ENCODE data around the gene CENPP. TPM values are rescaled to one million over a fixed set of nuclear protein-coding genes. Genes with fewer than 3 reads are reported as not detected.

Gene CENPP
- 1 to 10 TPM; 5.5 to 6.3 TPM for total RNA-seq

GRCh38 chr9:92325269-92325990 is at the start of gene CENPP, which contains the start of gene NOL8:
Gene CENPP, plus strand, starts transcription at chr9:92325953.
Gene NOL8, minus strand, starts transcription at chr9:92325350. Its CDS starts 1,189 bp downstream, at chr9:92324161.

GRCh38 chr9:92293452-92294296 is 32.1 kb upstream of the CENPP start, which contains the start of gene IARS1:
Gene IARS1, minus strand, starts transcription at chr9:92293697. Its CDS starts 4,278 bp downstream, at chr9:92289419.

DNA sequence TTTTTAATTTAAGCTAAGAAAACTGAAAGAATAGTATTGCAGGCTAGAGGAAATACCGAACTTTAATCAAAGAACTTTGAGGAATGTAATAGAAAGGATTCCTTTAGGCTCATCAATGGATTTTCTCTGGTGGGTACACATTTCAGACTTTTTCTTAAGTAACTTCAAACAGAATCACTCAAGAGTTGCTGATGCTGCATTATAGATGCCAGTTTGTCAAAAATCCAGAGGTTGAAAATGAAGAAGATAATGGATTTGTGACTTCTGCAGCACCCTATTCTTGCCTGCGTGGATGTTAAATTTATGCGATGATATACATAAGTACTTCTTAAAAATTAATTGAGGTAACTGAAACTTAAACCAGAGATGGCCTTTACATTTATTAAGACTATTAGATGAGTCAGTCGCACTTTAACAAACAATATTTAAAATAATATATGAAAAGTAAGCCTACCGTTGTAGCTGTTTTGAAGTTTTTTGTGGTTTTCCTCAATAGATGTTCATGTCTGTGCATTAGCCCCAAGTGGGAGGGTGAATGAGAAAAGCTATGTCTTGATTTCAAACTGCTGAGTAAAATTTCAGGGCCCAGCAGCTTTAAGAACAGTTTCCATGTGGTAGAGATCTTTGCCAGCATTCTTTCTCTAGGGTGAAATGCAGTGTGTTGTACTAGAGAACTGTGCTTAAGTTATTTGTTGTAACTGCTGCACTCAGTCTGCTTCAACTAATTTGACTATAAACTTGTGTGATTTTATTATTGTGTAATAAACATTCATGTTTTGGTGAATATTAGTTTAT is 78.5 kb downstream of the CENPP start, which contains the start of gene OGN:
Gene OGN (minus strand): TSS at position 537 of the 795 bp plus-strand sequence. CDS start 1,171 bp downstream, outside the sequence.

DNA sequence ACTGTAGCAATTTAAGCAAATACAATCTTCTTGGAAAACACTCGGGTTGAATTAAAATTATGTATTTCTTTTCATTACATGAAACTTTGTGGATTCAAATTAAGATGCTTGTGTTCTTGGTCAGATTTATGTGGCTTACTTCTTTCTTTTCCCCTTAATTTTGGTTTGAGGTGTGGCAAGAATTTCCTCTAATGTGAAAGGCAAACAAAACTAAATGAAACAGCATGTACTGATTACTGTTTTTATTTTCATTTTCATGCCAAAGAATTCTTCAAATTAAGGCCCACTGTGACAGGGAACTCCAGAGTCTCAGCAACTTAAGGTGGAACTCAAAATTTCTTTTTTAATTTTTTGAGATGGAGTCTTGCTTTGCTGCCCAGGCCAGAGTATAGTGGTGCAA is 98.6 kb downstream of the CENPP start, which contains the start of gene OMD:
Gene OMD (minus strand): TSS at position 132 of the 400 bp plus-strand sequence. CDS start 6,913 bp downstream, outside the sequence.

DNA sequence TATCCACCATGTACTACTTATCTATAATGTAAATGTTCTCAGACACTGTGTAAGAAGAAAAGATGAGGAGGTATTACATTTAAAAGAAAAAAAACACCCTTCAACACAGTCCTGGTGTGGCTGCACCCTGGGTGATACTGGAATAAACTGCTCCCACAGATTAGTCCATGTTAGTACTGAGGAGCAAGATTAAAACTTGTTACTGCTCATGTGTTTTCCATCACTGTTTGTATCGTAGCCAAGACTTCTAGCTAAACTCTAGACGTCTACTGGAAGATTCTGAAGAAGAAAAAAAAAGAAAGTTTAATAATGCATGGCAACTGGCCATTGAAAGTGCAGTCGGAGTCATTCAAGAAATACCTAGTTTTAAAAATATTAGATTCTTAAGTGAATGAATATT is 156.6 kb downstream of the CENPP start, which contains the start of gene ASPN:
Gene ASPN (minus strand): TSS at position 178 of the 400 bp plus-strand sequence.

DNA sequence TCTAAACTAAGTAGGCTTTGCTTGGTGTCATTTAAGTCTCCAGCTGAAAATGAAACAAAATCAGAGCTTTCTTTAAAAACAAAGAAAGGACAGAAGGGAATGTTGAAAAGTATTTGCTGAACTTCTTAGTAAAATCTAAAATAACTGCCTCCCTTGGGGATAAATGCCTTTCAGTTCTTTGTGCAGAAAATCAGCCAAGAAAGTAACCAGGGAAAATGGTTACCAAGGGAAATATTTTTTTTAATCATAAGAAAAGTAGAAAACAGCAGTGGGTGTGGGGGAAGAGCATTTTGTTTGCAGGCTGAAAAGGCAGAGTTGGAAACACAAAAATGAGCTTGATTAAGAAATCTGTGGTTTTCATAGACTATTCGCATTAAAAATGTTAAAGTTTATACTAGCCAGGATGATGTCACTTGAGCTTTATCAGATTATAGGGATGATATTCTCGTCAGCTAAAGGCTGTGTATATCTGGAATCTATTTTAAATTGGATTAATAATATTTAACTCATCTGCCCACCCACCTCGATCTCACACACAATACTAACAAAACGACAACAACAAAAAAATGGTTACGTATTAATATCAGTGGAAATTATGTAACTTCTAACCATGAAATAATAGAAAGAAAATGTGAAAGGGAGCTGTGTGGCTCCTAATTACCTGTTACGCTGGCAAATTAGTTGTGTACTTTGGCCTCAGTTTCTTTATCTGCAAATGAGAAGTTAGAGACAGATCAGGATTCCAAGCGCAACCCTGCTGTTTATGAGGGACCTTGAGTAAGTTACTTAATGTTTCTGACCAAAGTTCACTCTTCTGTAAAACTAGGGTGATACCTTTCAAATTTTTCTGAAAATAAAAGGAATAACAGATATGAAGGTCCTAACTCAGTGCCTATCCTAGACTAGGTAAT is 210.4 kb downstream of the CENPP start, which contains the start of gene ECM2:
Gene ECM2 (minus strand): TSS at position 51 of the 911 bp plus-strand sequence. CDS start 13,124 bp downstream, outside the sequence.

Small RNA genes lying within 50 kb of the gene (small RNA-seq; reads per million reads assigned to genes)
- gene AL157827.1 (0 reads per million in 2 donors), gene MIR3651 (0 reads per million in 2 donors), gene MIR4670 (0 reads per million in 2 donors), gene SNORA84 (2.5 to 7.9 reads per million in 2 donors)

Other genes starting within 250 kb of the CENPP start
- gene SPTLC1, start 210.5 kb upstream of the CENPP start, total RNA-seq, result 10 to 100 TPM; 75.0 to 95.2 TPM
- gene IARS1, start 32.3 kb upstream of the CENPP start, total RNA-seq, result 100 to 1,000 TPM; 142 to 201 TPM
- gene NOL8, start 603 bp upstream of the CENPP start, total RNA-seq, result 10 to 100 TPM; 16.9 to 31.3 TPM
- not detected for gene OGN, start 78.6 kb downstream of the CENPP start, total RNA-seq
- not detected for gene OMD, start 98.5 kb downstream of the CENPP start, total RNA-seq
- not detected for gene ASPN, start 156.6 kb downstream of the CENPP start, total RNA-seq
- not detected for gene ECM2, start 210.0 kb downstream of the CENPP start, total RNA-seq